Adrenal gland (tissue), 12 donors: ENCODE results near the gene FUT8. TPM values are rescaled to one million over a fixed set of nuclear protein-coding genes. Genes with fewer than 3 reads are reported as not detected.
A peak's percentile ranks its signal among the peaks of the same experiment; 100 is the strongest.

Experiments
- DNase-seq, 7 donors: peaks; one replicate each; pipeline ENCODE4 v3.0.0-alpha.2; 2019 to 2020
- H3K27ac ChIP-seq, 5 donors: fragments of 200-600 bp; sonication (generic) in 4 of 5; 1 replicate in 3 of 5; 2 replicates in 2 of 5; pipeline versions ENCODE4 v1.5.1 to v1.8.0; 2016 to 2020; ENCODE audit warnings: mild to moderate bottlenecking in 1 of 5
- H3K27me3 ChIP-seq: fragments of 200-600 bp; 2 replicates; pipeline ENCODE4 v1.8.0; 2021
- H3K36me3 ChIP-seq, 2 donors: fragments of 200-600 bp; replicated peaks in 1 of 2; 1 replicate in 1 of 2; 2 replicates in 1 of 2; pipeline versions ENCODE4 v1.5.1 to v1.8.0; 2018 to 2022
- H3K4me1 ChIP-seq, 2 donors: fragments of 200-600 bp; replicated peaks in 1 of 2; 1 replicate in 1 of 2; 2 replicates in 1 of 2; pipeline versions ENCODE4 v1.5.1 to v1.8.0; 2018 to 2021
- H3K4me3 ChIP-seq, 4 donors: fragments of 200-600 bp; sonication (generic) in 3 of 4; one replicate each; pipeline ENCODE4 v1.5.1; 2016 to 2018
- H3K9me3 ChIP-seq, 3 donors: fragments of 200-600 bp; sonication (generic) in 1 of 3; replicated peaks in 1 of 3; 1 replicate in 2 of 3; 2 replicates in 1 of 3; pipeline versions ENCODE4 v1.5.1 to v1.8.0; 2016 to 2021
- CTCF ChIP-seq, 6 experiments: fragments of 450-650 bp in 4 of 6; fragments of 200-600 bp in 2 of 6; sonication (generic) in 1 of 6; IDR thresholded peaks; 1 replicate in 5 of 6; 2 replicates in 1 of 6; pipeline versions ENCODE4 v1.5.1 to v1.8.0; 2016 to 2021; ENCODE audit warnings: antibody characterized with exemption in 6 of 6, mild to moderate bottlenecking in 2 of 6, moderate library complexity in 1 of 6
- POLR2A ChIP-seq, 2 donors: fragments of 450-650 bp; IDR thresholded peaks; one replicate each; pipeline ENCODE4 v1.6.1; 2017; ENCODE audit warnings: antibody characterized with exemption in 2 of 2, mild to moderate bottlenecking in 2 of 2, moderate library complexity in 1 of 2
- WGBS, 4 donors: extraction: QIAGEN DNeasy Blood & Tissue Kit in 2 of 4; methylation state at CpG; one replicate each; pipeline versions ENCODE4 v1.1.5 to v1.1.7; 2013 to 2017; 5-methylcytosine and 5-hydroxymethylcytosine counted together
- intact Hi-C, 2 donors: fragments of 100-400 bp; cut with DNase I; formaldehyde crosslinking; loops; one replicate each; pipeline versions ENCODE4 v1.14.1 to v1.15.0; 2022 to 2023
- polyA plus RNA-seq, 3 donors: library from polyadenylated mRNA; stranded (reverse); fragments of 200-250 nt in 2 of 3; fragments of 350-450 nt in 1 of 3; fragmentation: Illumina TruSeq in 1 of 3; extraction: RNeasy Lipid Tissue Mini Kit (QIAGEN cat#74804) in 1 of 3; gene quantifications; one replicate each; pipeline ENCODE4 v1.2.3, GENCODE V29; 2013 to 2014
- total RNA-seq, 9 donors: library from RNA; depleted of rRNA in 4 of 9; stranded (reverse); fragments of >200 nt in 4 of 9; fragments of 120-200 nt in 1 of 9; fragmentation: NEBNext Ultra II Directional in 1 of 9; extraction: Animal tissue kit (Norgen Biotek cat#: 25700) in 1 of 9; gene quantifications; one replicate each; pipeline versions ENCODE4 v1.1.0 to v1.2.4, GENCODE V29; 2013 to 2023
- donor health status: healthy with polysubstance abuse.
- donor health status: Bipolar disorder and iron deficiency.
- donor health status: DM: yes; HTN: yes; CAD: no.
- donor health status: DM: no; HTN: no; CAD: no.
- donor health status: DM: no; HTN: no; CAD: no.
- donor health status: DM: yes; HTN: yes; CAD: no.

The FUT8 gene
- total and polyA plus RNA-seq, 12 donors: 7.8 to 32.1 (median 21.1) TPM

GRCh38 chr14:65431951-65432350, 19.4 kb downstream of the FUT8 start:
- DNase-seq: no peak
- H3K4me3 ChIP-seq: no peak overlapping the region
- intact Hi-C loops: no loop called here
- no peaks in the 10 kb centered on the region for H3K36me3 ChIP-seq
- H3K27me3 ChIP-seq: no peaks in the 10 kb centered on the region
- TF ChIP-seq POLR2A (IDR thresholded peaks at IDR 0.05) (no peak), CTCF (IDR thresholded peaks at IDR 0.05) (no peak)
- WGBS, 4 donors: 47 to 71% (median 60%) methylated on average over 1 of the region's 1 CpG
- H3K9me3 ChIP-seq: no peaks in the 10 kb centered on the region
- peaks cover 0 to 27% of the 10 kb centered on the region in 2 donors for H3K4me1 ChIP-seq
- H3K27ac ChIP-seq: no peak overlapping the region

GRCh38 chr14:65432361-65432948, 19.9 kb downstream of the FUT8 start:
- no peak overlapping the region for H3K27ac ChIP-seq
- no peak overlapping the region for H3K4me3 ChIP-seq
- no peaks in the 10 kb centered on the region for H3K27me3 ChIP-seq
- no peaks in the 10 kb centered on the region for H3K9me3 ChIP-seq
- H3K36me3 ChIP-seq: no peaks in the 10 kb centered on the region
- H3K4me1 ChIP-seq: peaks cover 0 to 32% of the 10 kb centered on the region in 2 donors
- no peak for DNase-seq
- no peak for TF ChIP-seq CTCF (IDR thresholded peaks at IDR 0.05)
- TF ChIP-seq POLR2A (IDR thresholded peaks at IDR 0.05): no peak
- 74 to 81% (median 77%) methylated on average over 6 of the region's 6 CpGs for WGBS, 4 donors
- intact Hi-C loops: no loop called here

- Histone ChIP-seq H3K36me3 (no peaks in the 10 kb centered on the region), H3K9me3 (no peaks in the 10 kb centered on the region), H3K4me1 (peaks cover 0 to 33% of the 10 kb centered on the region in 2 donors), H3K27ac (no peak overlapping the region), H3K4me3 (no peak overlapping the region), H3K27me3 (no peaks in the 10 kb centered on the region)
- no peak for DNase-seq
- intact Hi-C loops: no loop called here
- TF ChIP-seq POLR2A (IDR thresholded peaks at IDR 0.05) (no peak), CTCF (IDR thresholded peaks at IDR 0.05) (no peak)
- WGBS, 4 donors: 93 to 96% (median 95%) methylated on average over 2 of the region's 2 CpGs
Measured at GRCh38 chr14:65433157-65433556, 20.6 kb downstream of the FUT8 start.

- no peak for TF ChIP-seq CTCF (IDR thresholded peaks at IDR 0.05)
- TF ChIP-seq POLR2A (IDR thresholded peaks at IDR 0.05): no peak
- Histone ChIP-seq H3K9me3 (no peaks in the 10 kb centered on the region), H3K4me3 (no peak overlapping the region), H3K27ac (peak overlapping the region in 2 of 5 donors; percentile 4), H3K27me3 (no peaks in the 10 kb centered on the region), H3K36me3 (no peaks in the 10 kb centered on the region), H3K4me1 (peaks cover 0 to 34% of the 10 kb centered on the region in 2 donors)
- 68 to 83% (median 73%) methylated on average over 2 of the region's 2 CpGs for WGBS, 4 donors
- intact Hi-C loops: no loop called here
- DNase-seq: no peak
Measured at GRCh38 chr14:65433646-65434045, 21.1 kb downstream of the FUT8 start.
